HCT116 (cell line): Measurements from ENCODE around the gene MYO16.

ENCODE experiments used
- CEBPB ChIP-seq: IDR thresholded peaks from 2 replicates; pipeline ENCODE4 v1.6.1; 2012; ENCODE audit warnings: low read depth
- SIN3A ChIP-seq: IDR thresholded peaks from 2 replicates; pipeline ENCODE4 v1.6.1; 2012; ENCODE audit warnings: low read depth
- TCF7L2 ChIP-seq: IDR thresholded peaks from 2 replicates; pipeline ENCODE4 v1.7.0; 2011; ENCODE audit warnings: borderline replicate concordance, inconsistent platforms; ENCODE audit not compliant: insufficient read depth, insufficient read length; ENCODE audit errors: extremely low read depth

- TF ChIP-seq TCF7L2 (no peak), CEBPB (no peak), SIN3A (no peak)
These were observed 231.0 kb downstream of the MYO16 start for GRCh38 chr13:108860418-108860817.
